Osteoblast (primary cell): ENCODE results near the gene LILRB3. TPM values are rescaled to one million over a fixed set of nuclear protein-coding genes. Genes with fewer than 3 reads are reported as not detected.
A peak's percentile ranks its signal among the peaks of the same experiment; 100 is the strongest.

Experiments
- DNase-seq: peaks from one replicate; pipeline ENCODE4 v3.0.0; 2011; ENCODE audit warnings: low spot score, mixed read lengths; ENCODE audit not compliant: insufficient read length; ENCODE audit errors: missing footprints
- H2AFZ ChIP-seq: 2 replicates; pipeline ENCODE4 v1.6.0; 2011; ENCODE audit warnings: mild to moderate bottlenecking, low read length
- H3K27ac ChIP-seq: 2 replicates; pipeline ENCODE4 v1.5.1; 2011; ENCODE audit warnings: mild to moderate bottlenecking, low read depth, low read length, moderate library complexity
- H3K27me3 ChIP-seq: 2 replicates; pipeline ENCODE4 v1.6.0; 2012; ENCODE audit warnings: mild to moderate bottlenecking, control low read depth, inconsistent platforms, low read length, moderate library complexity; ENCODE audit not compliant: insufficient read depth
- H3K36me3 ChIP-seq: 2 replicates; pipeline ENCODE4 v1.5.1; 2011; ENCODE audit warnings: mild to moderate bottlenecking, low read length, control low read depth, moderate library complexity; ENCODE audit not compliant: insufficient read depth
- H3K4me1 ChIP-seq: 2 replicates; pipeline ENCODE4 v1.5.1; 2011; ENCODE audit warnings: mild to moderate bottlenecking, low read length, control low read depth, moderate library complexity; ENCODE audit not compliant: insufficient read depth
- H3K4me2 ChIP-seq: 2 replicates; pipeline ENCODE4 v1.6.0; 2011; ENCODE audit warnings: mild to moderate bottlenecking, low read length; ENCODE audit not compliant: insufficient read depth
- H3K4me3 ChIP-seq: fragments of 200-600 bp; sonication (generic); 3 replicates; pipeline ENCODE4 v1.5.1; 2012; ENCODE audit warnings: mild to moderate bottlenecking, low read length, inconsistent platforms; ENCODE audit not compliant: insufficient read depth
- H3K79me2 ChIP-seq: 2 replicates; pipeline ENCODE4 v1.6.0; 2012; ENCODE audit warnings: mild to moderate bottlenecking, low read length, control low read depth, inconsistent platforms; ENCODE audit not compliant: insufficient read depth
- H3K9me3 ChIP-seq: 2 replicates; pipeline ENCODE4 v1.5.1; 2011; ENCODE audit warnings: low read depth, low read length, control low read depth
- H4K20me1 ChIP-seq: 2 replicates; pipeline ENCODE4 v1.6.0; 2012; ENCODE audit warnings: mild to moderate bottlenecking, low read length, control low read depth; ENCODE audit not compliant: insufficient read depth
- CTCF ChIP-seq: IDR thresholded peaks from 2 replicates; pipeline ENCODE4 v1.5.1; 2011; ENCODE audit warnings: mild to moderate bottlenecking, low read depth, low read length, moderate library complexity; ENCODE audit errors: extremely low read depth
- total RNA-seq: library from RNA; depleted of rRNA; stranded (reverse); fragments of >200 nt; gene quantifications from 2 replicates; pipeline ENCODE4 v1.2.3, GENCODE V29; 2012

LILRB3 gene
- total RNA-seq, 1 donor = not detected

GRCh38 chr19:54253331-54254194 lies 30.8 kb upstream of the LILRB3 start:
- H3K79me2 ChIP-seq = no peaks in the 10 kb centered on the region
- no peaks in the 10 kb centered on the region for H4K20me1 ChIP-seq
- no peaks in the 10 kb centered on the region for H3K4me1 ChIP-seq
- no peak overlapping the region for H3K4me3 ChIP-seq
- H3K27ac ChIP-seq = no peak overlapping the region
- no peak overlapping the region for H3K4me2 ChIP-seq
- H3K36me3 ChIP-seq = no peaks in the 10 kb centered on the region
- peaks cover 25% of the 10 kb centered on the region for H3K27me3 ChIP-seq
- no peak for TF ChIP-seq CTCF
- peak; percentile 74 for DNase-seq
- no peaks in the 10 kb centered on the region for H3K9me3 ChIP-seq
- H2AFZ ChIP-seq = no peak overlapping the region

GRCh38 chr19:54252845-54253244 lies 30.0 kb upstream of the LILRB3 start:
- Histone ChIP-seq H3K9me3 (no peaks in the 10 kb centered on the region), H3K79me2 (no peaks in the 10 kb centered on the region), H3K36me3 (no peaks in the 10 kb centered on the region)

GRCh38 chr19:54252243-54252642 lies 29.4 kb upstream of the LILRB3 start:
- Histone ChIP-seq H3K27ac (no peak overlapping the region), H3K4me3 (no peak overlapping the region), H3K79me2 (no peaks in the 10 kb centered on the region), H3K4me2 (no peak overlapping the region), H3K4me1 (peaks cover 3% of the 10 kb centered on the region), H4K20me1 (no peaks in the 10 kb centered on the region), H3K27me3 (peaks cover 19% of the 10 kb centered on the region), H2AFZ (no peak overlapping the region), H3K36me3 (no peaks in the 10 kb centered on the region), H3K9me3 (no peaks in the 10 kb centered on the region)
- no peak for TF ChIP-seq CTCF
- DNase-seq = peak; percentile 58

More at GRCh38 chr19:54252845-54253244, 30.0 kb upstream of the LILRB3 start:
- TF ChIP-seq CTCF = no peak
- no peak overlapping the region for H3K4me3 ChIP-seq
- H4K20me1 ChIP-seq = no peaks in the 10 kb centered on the region
- peaks cover under 1% of the 10 kb centered on the region for H3K4me1 ChIP-seq
- no peak overlapping the region for H2AFZ ChIP-seq
- no peak overlapping the region for H3K27ac ChIP-seq
- DNase-seq = no peak
- H3K4me2 ChIP-seq = no peak overlapping the region
- peaks cover 25% of the 10 kb centered on the region for H3K27me3 ChIP-seq

GRCh38 chr19:54248016-54248601 lies 25.3 kb upstream of the LILRB3 start:
- no peak overlapping the region for H3K27ac ChIP-seq
- peak; percentile 79 for DNase-seq
- peaks cover 3% of the 10 kb centered on the region for H3K4me1 ChIP-seq
- H2AFZ ChIP-seq = peak overlapping the region; percentile 58
- peak overlapping the region; percentile 69 for H3K4me2 ChIP-seq
- no peak for TF ChIP-seq CTCF
- no peaks in the 10 kb centered on the region for H3K36me3 ChIP-seq
- peaks cover 7% of the 10 kb centered on the region for H3K27me3 ChIP-seq
- peak overlapping the region; percentile 39 for H3K4me3 ChIP-seq
- H4K20me1 ChIP-seq = no peaks in the 10 kb centered on the region
- no peaks in the 10 kb centered on the region for H3K79me2 ChIP-seq
- no peaks in the 10 kb centered on the region for H3K9me3 ChIP-seq
